H9 (cell line): ENCODE data around the gene TBC1D1. TPM values are rescaled to one million over a fixed set of nuclear protein-coding genes. Genes with fewer than 3 reads are reported as not detected.

ENCODE experiments used
- DNase-seq: peaks from one replicate; pipeline ENCODE4 v3.0.0-alpha.2; 2017
- H2AFZ ChIP-seq: one replicate; pipeline ENCODE4 v1.6.1; 2013; ENCODE audit warnings: mild to moderate bottlenecking, low read length, control low read depth, moderate library complexity
- H2AK5ac ChIP-seq: 2 replicates; pipeline ENCODE4 v1.6.1; 2013; ENCODE audit warnings: low read length, control low read depth, mixed read lengths; ENCODE audit not compliant: insufficient read length
- H2BK120ac ChIP-seq: one replicate; pipeline ENCODE4 v1.6.1; 2013; ENCODE audit warnings: low read depth, mild to moderate bottlenecking, low read length, control low read depth, inconsistent platforms; ENCODE audit not compliant: poor library complexity, severe bottlenecking
- H2BK12ac ChIP-seq: 2 replicates; pipeline ENCODE4 v1.6.1; 2013; ENCODE audit warnings: low read length, control low read depth, mixed read lengths, low read depth; ENCODE audit not compliant: insufficient read length
- H2BK15ac ChIP-seq: 2 replicates; pipeline ENCODE4 v1.6.1; 2013; ENCODE audit warnings: low read depth, low read length, control low read depth
- H2BK20ac ChIP-seq: one replicate; pipeline ENCODE4 v1.6.1; 2013; ENCODE audit warnings: low read depth, mild to moderate bottlenecking, low read length, control low read depth, inconsistent platforms; ENCODE audit not compliant: poor library complexity, severe bottlenecking
- H2BK5ac ChIP-seq: 2 replicates; pipeline ENCODE4 v1.6.1; 2013; ENCODE audit warnings: low read length, control low read depth, mixed read lengths; ENCODE audit not compliant: insufficient read length
- H3K14ac ChIP-seq: 2 replicates; pipeline ENCODE4 v1.6.1; 2013; ENCODE audit warnings: low read length, control low read depth; ENCODE audit not compliant: insufficient read depth
- H3K18ac ChIP-seq: 2 replicates; pipeline ENCODE4 v1.6.1; 2013; ENCODE audit warnings: low read depth, mild to moderate bottlenecking, mixed read lengths, low read length, control low read depth; ENCODE audit not compliant: insufficient read length
- H3K23ac ChIP-seq: 2 replicates; pipeline ENCODE4 v1.6.1; 2013; ENCODE audit warnings: low read length, control low read depth, mixed read lengths, low read depth; ENCODE audit not compliant: insufficient read length
- H3K23me2 ChIP-seq: 2 replicates; pipeline ENCODE4 v1.6.1; 2013; ENCODE audit warnings: low read depth, mild to moderate bottlenecking, mixed read lengths, low read length, control low read depth; ENCODE audit not compliant: insufficient read length, poor library complexity, severe bottlenecking
- H3K27ac ChIP-seq: 2 replicates; pipeline ENCODE4 v1.5.1; 2013; ENCODE audit warnings: low read length, control low read depth, mixed read lengths, low read depth; ENCODE audit not compliant: insufficient read length
- H3K27me3 ChIP-seq: 2 replicates; pipeline ENCODE4 v1.6.1; 2013; ENCODE audit warnings: low read length, control low read depth, inconsistent platforms; ENCODE audit not compliant: insufficient read depth
- H3K4ac ChIP-seq: 2 replicates; pipeline ENCODE4 v1.6.1; 2013; ENCODE audit warnings: low read depth, mild to moderate bottlenecking, control low read depth, inconsistent platforms, low read length, moderate library complexity
- H3K4me1 ChIP-seq: 2 replicates; pipeline ENCODE4 v1.6.1; 2013; ENCODE audit warnings: low read length, control low read depth, inconsistent platforms; ENCODE audit not compliant: insufficient read depth
- H3K4me2 ChIP-seq: 2 replicates; pipeline ENCODE4 v1.6.1; 2013; ENCODE audit warnings: low read length, control low read depth, mixed read lengths; ENCODE audit not compliant: insufficient read length, insufficient read depth
- H3K56ac ChIP-seq: 2 replicates; pipeline ENCODE4 v1.6.1; 2013; ENCODE audit warnings: low read depth, mild to moderate bottlenecking, mixed read lengths, low read length, control low read depth; ENCODE audit not compliant: insufficient read length
- H3K79me1 ChIP-seq: 2 replicates; pipeline ENCODE4 v1.6.1; 2013; ENCODE audit warnings: low read depth, mild to moderate bottlenecking, moderate library complexity, low read length, control low read depth, inconsistent platforms; ENCODE audit not compliant: insufficient read depth, poor library complexity, severe bottlenecking
- H3K79me2 ChIP-seq: 2 replicates; pipeline ENCODE4 v1.6.1; 2013; ENCODE audit warnings: low read length, control low read depth, inconsistent platforms; ENCODE audit not compliant: insufficient read depth
- H3K9ac ChIP-seq: 2 replicates; pipeline ENCODE4 v1.6.1; 2013; ENCODE audit warnings: low read length, control low read depth, mixed read lengths; ENCODE audit not compliant: insufficient read length; ENCODE audit errors: extremely low read depth
- H3K9me3 ChIP-seq: one replicate; pipeline ENCODE4 v1.6.1; 2013; ENCODE audit warnings: low read depth, low read length, inconsistent platforms; ENCODE audit not compliant: control insufficient read depth
- H3T11ph ChIP-seq: one replicate; pipeline ENCODE4 v1.6.1; 2013; ENCODE audit warnings: mild to moderate bottlenecking, low read length, control low read depth, inconsistent platforms
- H4K20me1 ChIP-seq: one replicate; pipeline ENCODE4 v1.6.1; 2013; ENCODE audit not compliant: control insufficient read depth, insufficient read length, insufficient read depth
- H4K5ac ChIP-seq: 2 replicates; pipeline ENCODE4 v1.6.1; 2013; ENCODE audit warnings: low read depth, mild to moderate bottlenecking, mixed read lengths, low read length, control low read depth; ENCODE audit not compliant: insufficient read length
- H4K8ac ChIP-seq: replicated peaks from 2 replicates; pipeline ENCODE4 v1.6.1; 2013; ENCODE audit warnings: low read length, control low read depth, mixed read lengths, low read depth; ENCODE audit not compliant: insufficient read length
- H4K91ac ChIP-seq: 2 replicates; pipeline ENCODE4 v1.6.1; 2013; ENCODE audit warnings: low read depth, mild to moderate bottlenecking, moderate library complexity, mixed read lengths, low read length, control low read depth; ENCODE audit not compliant: insufficient read length
- H3K27ac Mint-ChIP-seq, 3 experiments: 2 replicates in 2 of 3; 3 replicates in 1 of 3; pipeline ENCODE4 v1.8.0; 2020 to 2021; ENCODE audit warnings: mixed read lengths in 3 of 3, mild to moderate bottlenecking in 1 of 3, moderate library complexity in 1 of 3
- H3K27me3 Mint-ChIP-seq: 2 replicates; pipeline ENCODE4 v1.8.0; 2021; ENCODE audit warnings: low read depth, mild to moderate bottlenecking, moderate library complexity, mixed read lengths
- H3K36me3 Mint-ChIP-seq, 3 experiments: 2 replicates in 2 of 3; 3 replicates in 1 of 3; pipeline ENCODE4 v1.8.0; 2020 to 2021; ENCODE audit warnings: low read depth in 3 of 3, mixed read lengths in 3 of 3; ENCODE audit not compliant: insufficient read depth in 1 of 3
- H3K4me1 Mint-ChIP-seq, 2 experiments: 2 replicates each; pipeline ENCODE4 v1.8.0; 2020; ENCODE audit warnings: mixed read lengths in 2 of 2
- H3K4me3 Mint-ChIP-seq, 2 experiments: 2 replicates in 1 of 2; 3 replicates in 1 of 2; pipeline ENCODE4 v1.8.0; 2020 to 2021; ENCODE audit warnings: mild to moderate bottlenecking in 2 of 2, mixed read lengths in 2 of 2, moderate library complexity in 1 of 2
- H3K9me3 Mint-ChIP-seq, 2 experiments: 2 replicates in 1 of 2; 3 replicates in 1 of 2; pipeline ENCODE4 v1.8.0; 2020; ENCODE audit warnings: mild to moderate bottlenecking in 2 of 2, mixed read lengths in 2 of 2, moderate library complexity in 1 of 2
- WGBS: extraction: QIAGEN DNeasy Blood & Tissue Kit; methylation state at CpG from one replicate; pipeline ENCODE4 v1.1.7; 2013; ENCODE audit warnings: missing lambda C conversion rate, low lambda C conversion rate, mixed read lengths; ENCODE audit not compliant: insufficient read length; ENCODE audit errors: extremely low coverage; 5-methylcytosine and 5-hydroxymethylcytosine counted together
- long read RNA-seq: library from polyadenylated mRNA; unstranded; transcript quantifications from one replicate; pipeline ENCODE4 v2.0.0, GENCODE V29; 2020
- total RNA-seq: library from RNA; stranded (reverse); gene quantifications from 2 replicates; pipeline ENCODE4 v1.2.1, GENCODE V29; 2021
- TF ChIP-seq, protein P1 (sequence below): fragments of 200-600 bp; sonication (generic); conservative IDR thresholded peaks from 3 replicates; pipeline ENCODE4 v1.8.0; 2021; ENCODE audit warnings: antibody characterized with exemption, mild to moderate bottlenecking

TBC1D1 gene
- 101 and 109 TPM in 2 replicates for total RNA-seq
- long read RNA-seq, full-length matches to known transcripts = 7 of 41 reads
- long read RNA-seq, partial matches to known transcripts = 20 of 41 reads
- long read RNA-seq, other reads (novel, unspliced or antisense) = 14 of 41 reads

GRCh38 chr4:37890801-37891259 lies at the start of gene TBC1D1:
TBC1D1 (plus strand) TSS chr4:37891084; CDS start chr4:37902096, 11,012 bp downstream.
- no peak within 1 kb of the TSS for H3K56ac ChIP-seq
- H2BK12ac ChIP-seq = no peak within 1 kb of the TSS
- H3K4me2 ChIP-seq = peak within 1 kb of the TSS; percentile 71
- H4K5ac ChIP-seq = no peak within 1 kb of the TSS
- H3K9me3 Mint-ChIP-seq = no peaks in the 10 kb centered on the region; a peak in 1 of 5 replicates
- no peaks in the 10 kb centered on the region for H3K79me2 ChIP-seq
- no peak within 1 kb of the TSS for H4K91ac ChIP-seq
- no peak within 1 kb of the TSS for H2AK5ac ChIP-seq
- no peak within 1 kb of the TSS for H4K8ac ChIP-seq
- no peak within 1 kb of the TSS for H2BK120ac ChIP-seq
- no peak within 1 kb of the TSS; the same call in 1 of the 2 replicates for H3K14ac ChIP-seq
- H3K9me3 ChIP-seq = no peaks in the 10 kb centered on the region
- H3T11ph ChIP-seq = no peak within 1 kb of the TSS
- H3K27me3 ChIP-seq = peaks cover 15% of the 10 kb centered on the region
- no peak within 1 kb of the TSS for H3K9ac ChIP-seq
- peak within 1 kb of the TSS; percentile 21 for H3K18ac ChIP-seq
- H3K27ac Mint-ChIP-seq = no peak within 1 kb of the TSS
- H3K23me2 ChIP-seq = peaks cover 9% of the 10 kb centered on the region
- no peak within 1 kb of the TSS for H2BK5ac ChIP-seq
- H3K27me3 Mint-ChIP-seq = peaks cover 81% of the 10 kb centered on the region
- no CpG with 5 or more reads among the region's 43 CpGs for whole genome bisulfite sequencing
- H3K23ac ChIP-seq = no peak within 1 kb of the TSS
- TF ChIP-seq, protein P1, sequence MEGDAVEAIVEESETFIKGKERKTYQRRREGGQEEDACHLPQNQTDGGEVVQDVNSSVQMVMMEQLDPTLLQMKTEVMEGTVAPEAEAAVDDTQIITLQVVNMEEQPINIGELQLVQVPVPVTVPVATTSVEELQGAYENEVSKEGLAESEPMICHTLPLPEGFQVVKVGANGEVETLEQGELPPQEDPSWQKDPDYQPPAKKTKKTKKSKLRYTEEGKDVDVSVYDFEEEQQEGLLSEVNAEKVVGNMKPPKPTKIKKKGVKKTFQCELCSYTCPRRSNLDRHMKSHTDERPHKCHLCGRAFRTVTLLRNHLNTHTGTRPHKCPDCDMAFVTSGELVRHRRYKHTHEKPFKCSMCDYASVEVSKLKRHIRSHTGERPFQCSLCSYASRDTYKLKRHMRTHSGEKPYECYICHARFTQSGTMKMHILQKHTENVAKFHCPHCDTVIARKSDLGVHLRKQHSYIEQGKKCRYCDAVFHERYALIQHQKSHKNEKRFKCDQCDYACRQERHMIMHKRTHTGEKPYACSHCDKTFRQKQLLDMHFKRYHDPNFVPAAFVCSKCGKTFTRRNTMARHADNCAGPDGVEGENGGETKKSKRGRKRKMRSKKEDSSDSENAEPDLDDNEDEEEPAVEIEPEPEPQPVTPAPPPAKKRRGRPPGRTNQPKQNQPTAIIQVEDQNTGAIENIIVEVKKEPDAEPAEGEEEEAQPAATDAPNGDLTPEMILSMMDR = no peak
- no peaks in the 10 kb centered on the region; a peak in 1 of 7 replicates for H3K36me3 Mint-ChIP-seq
- H2BK20ac ChIP-seq = no peak within 1 kb of the TSS
- peak; percentile 44 for DNase-seq
- no peaks in the 10 kb centered on the region for H4K20me1 ChIP-seq
- no peaks in the 10 kb centered on the region for H3K79me1 ChIP-seq
- H2AFZ ChIP-seq = no peak within 1 kb of the TSS
- no peak within 1 kb of the TSS for H2BK15ac ChIP-seq
- no peak within 1 kb of the TSS for H3K4ac ChIP-seq
- peaks cover 11 to 12% of the 10 kb centered on the region in 2 experiments for H3K4me1 Mint-ChIP-seq
- H3K4me3 Mint-ChIP-seq = peak within 1 kb of the TSS; percentile 66 to 87
- H3K4me1 ChIP-seq = no peaks in the 10 kb centered on the region
- no peak within 1 kb of the TSS for H3K27ac ChIP-seq
